ENCODE data around the gene SLC35F3. TPM values are rescaled to one million over a fixed set of nuclear protein-coding genes. Genes with fewer than 3 reads are reported as not detected.
"Not testable (repeated sequence)": the region's sequence is repeated elsewhere in the genome, so short reads cannot be mapped to it uniquely, and the experiment has no call there.

The SLC35F3 gene
- total RNA-seq, 2 donors from 2014 or later: not detected

DNA sequence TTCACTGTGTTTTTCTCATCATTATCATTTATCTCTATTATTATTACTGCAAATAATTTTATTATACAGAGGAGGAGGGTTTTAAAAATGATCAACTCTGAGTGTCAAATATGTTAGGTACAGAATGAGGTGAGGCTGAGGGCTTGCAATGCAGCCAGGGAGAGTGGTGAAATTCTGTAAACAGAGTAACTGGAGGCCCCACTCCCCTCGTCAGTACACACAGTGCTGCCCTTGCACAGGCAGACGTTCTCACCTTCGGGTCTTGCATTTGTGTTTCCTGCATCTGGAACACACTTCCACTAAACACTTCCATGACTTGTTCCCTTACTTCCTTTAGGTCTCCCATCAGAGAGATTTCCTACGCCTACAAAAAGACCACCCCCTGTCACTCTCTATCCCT lies 444.5 kb downstream of the SLC35F3 start:
- no peak overlapping the region for H3K27ac ChIP-seq
- H3K27me3 ChIP-seq: no peaks in the 10 kb centered on the region
- no peaks in the 10 kb centered on the region for H3K4me1 ChIP-seq
- no peak overlapping the region for H3K4me3 ChIP-seq
- DNase-seq (ENCODE audit: low spot score): no peak
- no peaks in the 10 kb centered on the region for H3K36me3 ChIP-seq
- TF ChIP-seq, protein P1, sequence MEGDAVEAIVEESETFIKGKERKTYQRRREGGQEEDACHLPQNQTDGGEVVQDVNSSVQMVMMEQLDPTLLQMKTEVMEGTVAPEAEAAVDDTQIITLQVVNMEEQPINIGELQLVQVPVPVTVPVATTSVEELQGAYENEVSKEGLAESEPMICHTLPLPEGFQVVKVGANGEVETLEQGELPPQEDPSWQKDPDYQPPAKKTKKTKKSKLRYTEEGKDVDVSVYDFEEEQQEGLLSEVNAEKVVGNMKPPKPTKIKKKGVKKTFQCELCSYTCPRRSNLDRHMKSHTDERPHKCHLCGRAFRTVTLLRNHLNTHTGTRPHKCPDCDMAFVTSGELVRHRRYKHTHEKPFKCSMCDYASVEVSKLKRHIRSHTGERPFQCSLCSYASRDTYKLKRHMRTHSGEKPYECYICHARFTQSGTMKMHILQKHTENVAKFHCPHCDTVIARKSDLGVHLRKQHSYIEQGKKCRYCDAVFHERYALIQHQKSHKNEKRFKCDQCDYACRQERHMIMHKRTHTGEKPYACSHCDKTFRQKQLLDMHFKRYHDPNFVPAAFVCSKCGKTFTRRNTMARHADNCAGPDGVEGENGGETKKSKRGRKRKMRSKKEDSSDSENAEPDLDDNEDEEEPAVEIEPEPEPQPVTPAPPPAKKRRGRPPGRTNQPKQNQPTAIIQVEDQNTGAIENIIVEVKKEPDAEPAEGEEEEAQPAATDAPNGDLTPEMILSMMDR (IDR thresholded peaks at IDR 0.05): no peak
- peaks cover 0 to 8% of the 10 kb centered on the region in 2 donors for H3K9me3 ChIP-seq

DNA sequence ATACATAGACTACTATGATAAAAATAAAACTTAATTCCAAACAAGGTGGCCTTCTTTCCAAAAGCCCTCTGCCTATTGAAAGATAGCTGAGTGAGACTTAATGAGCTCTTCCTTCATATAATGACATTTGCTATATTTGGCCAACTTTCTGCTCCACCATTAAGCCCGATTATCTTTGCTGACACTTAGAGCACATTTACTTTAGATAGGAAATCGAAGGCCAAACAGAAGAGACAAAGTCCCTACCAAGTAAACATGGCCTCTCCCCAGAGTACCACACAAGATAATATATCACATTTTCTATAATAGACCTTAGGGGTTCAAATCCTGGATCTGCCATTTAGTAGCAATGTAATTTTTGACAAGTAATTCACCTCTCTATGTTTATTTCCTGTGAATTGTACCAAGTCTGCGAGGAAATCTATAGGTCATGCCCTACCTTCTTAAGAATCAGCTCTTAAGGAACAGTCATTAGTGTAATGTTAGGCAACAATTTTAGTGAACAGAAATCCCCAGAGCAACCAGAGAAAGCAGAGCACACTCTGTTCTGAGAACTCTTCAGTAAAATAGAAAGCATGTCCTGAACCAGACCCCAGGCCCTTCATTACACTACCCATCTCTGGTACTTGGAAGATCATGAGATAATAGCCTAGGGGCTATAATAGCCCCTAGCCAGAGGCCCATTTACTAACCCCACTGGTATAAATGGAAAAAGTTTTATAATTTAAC lies 451.5 kb downstream of the SLC35F3 start:
- no peak overlapping the region for H3K27ac ChIP-seq
- peaks cover 0 to 8% of the 10 kb centered on the region in 2 donors for H3K9me3 ChIP-seq
- no peaks in the 10 kb centered on the region for H3K36me3 ChIP-seq
- DNase-seq (ENCODE audit: low spot score): no peak
- no peaks in the 10 kb centered on the region for H3K27me3 ChIP-seq
- TF ChIP-seq, protein P1 (IDR thresholded peaks at IDR 0.05): no peak
- H3K4me3 ChIP-seq: no peak overlapping the region
- no peaks in the 10 kb centered on the region for H3K4me1 ChIP-seq

DNA sequence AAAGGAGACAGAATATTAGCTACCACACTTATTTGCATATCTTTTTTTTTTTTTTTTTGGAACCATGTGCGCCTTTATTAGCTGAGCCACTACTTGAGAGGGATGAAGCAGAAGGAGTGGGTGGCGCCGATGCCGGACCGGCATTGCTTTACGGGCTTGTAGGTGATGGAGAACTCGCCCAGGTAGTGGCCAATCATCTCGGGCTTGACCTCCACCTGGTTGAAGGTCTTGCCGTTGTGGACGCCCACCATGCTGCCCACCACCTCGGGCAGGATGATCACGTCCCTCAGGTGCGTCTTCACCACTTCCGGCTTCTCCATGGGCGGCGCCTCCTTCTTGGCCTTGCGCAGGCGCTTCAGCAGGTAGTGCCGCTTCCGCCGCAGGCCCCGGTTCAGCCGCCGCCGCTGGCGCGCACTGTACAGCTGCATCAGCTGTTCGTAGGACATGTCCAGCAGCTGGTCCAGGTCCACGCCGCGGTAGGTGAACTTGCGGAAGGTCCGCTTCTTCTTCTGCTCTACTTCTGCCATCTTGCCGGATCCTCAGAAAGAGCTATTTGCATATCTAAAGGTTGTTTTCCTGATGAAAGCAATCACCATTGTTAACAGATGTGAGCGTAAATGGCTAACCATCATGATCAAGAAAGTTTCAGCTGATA lies 452.3 kb downstream of the SLC35F3 start:
- DNase-seq (ENCODE audit: low spot score); H3K36me3 ChIP-seq; H3K27ac ChIP-seq; H3K9me3 ChIP-seq; H3K4me1 ChIP-seq; H3K27me3 ChIP-seq: not testable (repeated sequence)
- H3K4me3 ChIP-seq: peak overlapping the region in 1 of 2 donors; percentile 28

DNA sequence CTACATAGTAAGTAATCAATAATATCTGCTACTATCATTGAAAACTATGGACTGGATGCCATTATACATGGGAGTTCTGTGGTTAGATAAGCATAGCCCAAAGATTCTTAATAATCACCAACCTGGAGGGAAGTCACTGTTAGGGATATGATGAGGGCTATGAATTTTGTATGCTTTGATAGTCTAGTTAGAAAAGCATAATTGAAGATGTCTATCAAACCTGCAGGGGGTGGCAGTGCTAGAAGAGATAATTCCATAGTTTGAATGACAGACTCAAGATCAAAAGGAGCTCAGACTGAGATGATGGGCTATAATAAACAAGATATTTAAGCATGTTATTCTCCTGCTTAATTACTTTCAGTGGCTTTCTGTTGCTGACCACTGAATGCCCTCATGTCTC lies 453.4 kb downstream of the SLC35F3 start:
- TF ChIP-seq, protein P1 (IDR thresholded peaks at IDR 0.05): no peak
- Histone ChIP-seq H3K27ac (no peak overlapping the region), H3K4me1 (no peaks in the 10 kb centered on the region), H3K4me3 (no peak overlapping the region), H3K9me3 (peaks cover 0 to 7% of the 10 kb centered on the region in 2 donors), H3K27me3 (no peaks in the 10 kb centered on the region), H3K36me3 (no peaks in the 10 kb centered on the region)
- DNase-seq (ENCODE audit: low spot score): no peak

DNA sequence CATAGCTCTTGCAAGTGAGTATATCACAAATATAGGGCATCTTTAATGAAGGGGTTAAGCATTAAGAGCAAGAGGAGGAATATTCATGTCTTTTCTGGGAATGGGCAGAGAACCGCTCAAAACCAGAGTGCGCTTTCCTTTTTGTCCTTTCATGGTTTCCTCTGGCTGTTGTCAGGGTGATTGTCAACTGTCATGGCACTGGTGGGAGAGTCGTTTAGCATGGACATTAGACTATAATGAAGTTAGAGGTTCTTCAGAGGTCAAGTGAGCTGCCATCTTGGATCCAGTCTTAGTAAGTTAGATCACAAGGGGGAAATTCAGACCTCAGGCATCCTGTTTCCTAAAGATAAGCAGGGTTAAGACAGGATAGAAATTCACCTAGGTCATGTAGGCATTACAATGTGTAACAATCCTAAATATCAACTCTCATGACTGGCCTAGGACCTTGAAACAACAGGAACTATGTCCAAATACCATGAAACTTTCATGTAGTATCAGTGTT lies 456.7 kb downstream of the SLC35F3 start:
- Histone ChIP-seq H3K27ac (no peak overlapping the region), H3K36me3 (no peaks in the 10 kb centered on the region), H3K27me3 (no peaks in the 10 kb centered on the region), H3K4me3 (no peak overlapping the region), H3K9me3 (no peaks in the 10 kb centered on the region), H3K4me1 (no peaks in the 10 kb centered on the region)
- TF ChIP-seq, protein P1 (IDR thresholded peaks at IDR 0.05): no peak
- DNase-seq (ENCODE audit: low spot score): no peak

DNA sequence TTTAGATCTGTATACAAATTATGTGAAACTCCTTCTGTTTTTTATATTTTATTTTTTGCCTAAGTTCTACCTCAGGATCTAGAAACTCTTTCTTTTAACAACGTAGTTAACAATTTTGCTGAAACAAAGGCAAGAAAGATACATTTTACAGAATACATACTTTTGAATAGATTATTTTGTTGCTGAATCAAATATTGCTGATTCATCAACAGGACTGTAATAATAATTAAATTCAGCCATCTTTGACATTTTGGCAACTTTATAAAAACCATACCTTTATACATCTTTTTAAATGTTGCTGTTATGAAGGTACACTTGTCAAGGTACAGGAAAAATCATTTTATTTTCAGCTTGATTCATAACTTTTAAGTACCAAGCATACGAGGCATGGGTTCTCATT lies 458.1 kb downstream of the SLC35F3 start:
- TF ChIP-seq, protein P1 (IDR thresholded peaks at IDR 0.05): no peak

More for the DNA sequence above, 458.1 kb downstream of the SLC35F3 start:
- DNase-seq (ENCODE audit: low spot score): no peak
- Histone ChIP-seq H3K9me3 (no peaks in the 10 kb centered on the region), H3K27me3 (no peaks in the 10 kb centered on the region), H3K27ac (no peak overlapping the region), H3K4me1 (no peaks in the 10 kb centered on the region), H3K36me3 (no peaks in the 10 kb centered on the region), H3K4me3 (no peak overlapping the region)

All from right atrium auricular region (tissue), 2 donors.